ENCODE data around the gene RNLS. TPM values are rescaled to one million over a fixed set of nuclear protein-coding genes. Genes with fewer than 3 reads are reported as not detected.

RNLS gene
- total RNA-seq, 3 donors from 2014 or later (not counting 1 experiment from before 2014, with no cell fraction given), result 4.0 to 6.8 (median 4.4) TPM

- no peak for ATAC-seq
- no peak for DNase-seq
- Mint-ChIP-seq H3K27ac (no peak overlapping the region), H3K4me3 (no peak overlapping the region), H3K27me3 (ENCODE audit: low read depth in 2 of 2) (peaks cover 6 to 8% of the 10 kb centered on the region in 2 donors), H3K4me1 (no peaks in the 10 kb centered on the region), H3K9me3 (no peaks in the 10 kb centered on the region), H3K36me3 (no peaks in the 10 kb centered on the region)
- intact Hi-C loops (cut with micrococcal nuclease), result no loop called here
- no peaks in the 10 kb centered on the region for H3K36me3 ChIP-seq (ENCODE audit: control insufficient read depth, insufficient read depth, low read length)
- TF ChIP-seq CTCF (IDR thresholded peaks at IDR 0.05), result no peak
- H3K27me3 ChIP-seq (ENCODE audit: control insufficient read depth, insufficient read depth, low read length), result no peaks in the 10 kb centered on the region
- H3K4me1 ChIP-seq (ENCODE audit: control insufficient read depth, insufficient read depth, low read length), result no peaks in the 10 kb centered on the region
- WGBS (ENCODE audit: insufficient coverage), result 29% methylated on average over 3 of the region's 3 CpGs
- H3K27ac ChIP-seq (ENCODE audit: low read length), result no peak overlapping the region
- H3K4me3 ChIP-seq (ENCODE audit: low read length), result no peak overlapping the region
- no peaks in the 10 kb centered on the region for H3K9me3 ChIP-seq (ENCODE audit: control insufficient read depth, insufficient read depth, low read length)
These were observed 74.3 kb downstream of the RNLS start for GRCh38 chr10:88508796-88509195.

- no peaks in the 10 kb centered on the region for H3K9me3 Mint-ChIP-seq
- no peaks in the 10 kb centered on the region for H3K36me3 Mint-ChIP-seq
- DNase-seq (no peak), ATAC-seq (no peak)
- H3K27me3 Mint-ChIP-seq (ENCODE audit: low read depth in 2 of 2), result peaks cover 6 to 8% of the 10 kb centered on the region in 2 donors
- intact Hi-C loops (cut with micrococcal nuclease), result no loop called here
- no peak overlapping the region for H3K27ac Mint-ChIP-seq
- H3K4me3 ChIP-seq (ENCODE audit: low read length), result no peak overlapping the region
- H3K4me1 ChIP-seq (ENCODE audit: control insufficient read depth, insufficient read depth, low read length), result no peaks in the 10 kb centered on the region
- no peak overlapping the region for H3K27ac ChIP-seq (ENCODE audit: low read length)
- no peaks in the 10 kb centered on the region for H3K9me3 ChIP-seq (ENCODE audit: control insufficient read depth, insufficient read depth, low read length)
- 81% methylated on average over 3 of the region's 3 CpGs for WGBS (ENCODE audit: insufficient coverage)
- H3K36me3 ChIP-seq (ENCODE audit: control insufficient read depth, insufficient read depth, low read length), result no peaks in the 10 kb centered on the region
- TF ChIP-seq CTCF (IDR thresholded peaks at IDR 0.05), result no peak
- no peak overlapping the region for H3K4me3 Mint-ChIP-seq
- no peaks in the 10 kb centered on the region for H3K4me1 Mint-ChIP-seq
- H3K27me3 ChIP-seq (ENCODE audit: control insufficient read depth, insufficient read depth, low read length), result no peaks in the 10 kb centered on the region
These were observed 75.2 kb downstream of the RNLS start for GRCh38 chr10:88507826-88508453.

DNA sequence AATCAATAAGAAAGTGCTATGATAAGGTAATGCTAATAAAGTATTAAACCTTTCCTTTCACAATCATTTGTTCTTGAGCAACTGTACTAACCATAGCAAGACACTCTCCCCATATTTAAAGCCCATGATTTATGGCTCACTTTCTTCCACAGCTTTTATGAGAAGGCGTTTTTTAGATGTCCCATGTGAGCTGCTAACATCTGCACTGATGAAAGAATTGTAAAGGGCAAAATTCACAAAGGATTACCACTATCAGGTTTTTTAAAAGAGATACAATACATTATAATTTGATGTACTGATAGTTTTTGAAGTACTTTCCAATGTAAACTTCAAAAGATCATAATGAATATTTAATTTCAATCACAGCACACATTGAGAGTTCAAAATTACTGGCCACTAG, 75.7 kb downstream of the RNLS start:
- no peak for TF ChIP-seq CTCF (IDR thresholded peaks at IDR 0.05)
- Histone ChIP-seq H3K4me3 (ENCODE audit: low read length) (no peak overlapping the region), H3K27ac (ENCODE audit: low read length) (no peak overlapping the region), H3K4me1 (ENCODE audit: control insufficient read depth, insufficient read depth, low read length) (no peaks in the 10 kb centered on the region), H3K36me3 (ENCODE audit: control insufficient read depth, insufficient read depth, low read length) (no peaks in the 10 kb centered on the region), H3K27me3 (ENCODE audit: control insufficient read depth, insufficient read depth, low read length) (no peaks in the 10 kb centered on the region), H3K9me3 (ENCODE audit: control insufficient read depth, insufficient read depth, low read length) (no peaks in the 10 kb centered on the region)
- no peak overlapping the region for H3K27ac Mint-ChIP-seq
- H3K27me3 Mint-ChIP-seq (ENCODE audit: low read depth in 2 of 2), result peaks cover 6 to 8% of the 10 kb centered on the region in 2 donors
- no peak overlapping the region for H3K4me3 Mint-ChIP-seq
- WGBS (ENCODE audit: insufficient coverage), result no CpG with 5 or more reads among the region's 1 CpG
- H3K4me1 Mint-ChIP-seq, result no peaks in the 10 kb centered on the region
- intact Hi-C loops (cut with micrococcal nuclease), result no loop called here
- DNase-seq (no peak), ATAC-seq (no peak)
- no peaks in the 10 kb centered on the region for H3K36me3 Mint-ChIP-seq
- no peaks in the 10 kb centered on the region for H3K9me3 Mint-ChIP-seq

GRCh38 chr10:88505680-88506215, 77.4 kb downstream of the RNLS start:
- no peaks in the 10 kb centered on the region for H3K9me3 ChIP-seq (ENCODE audit: control insufficient read depth, insufficient read depth, low read length)
- Mint-ChIP-seq H3K4me3 (no peak overlapping the region), H3K4me1 (no peaks in the 10 kb centered on the region), H3K27ac (no peak overlapping the region), H3K27me3 (ENCODE audit: low read depth in 2 of 2) (peaks cover 6 to 8% of the 10 kb centered on the region in 2 donors), H3K9me3 (no peaks in the 10 kb centered on the region), H3K36me3 (no peaks in the 10 kb centered on the region)
- DNase-seq (no peak), ATAC-seq (no peak)
- H3K27ac ChIP-seq (ENCODE audit: low read length), result no peak overlapping the region
- no peak overlapping the region for H3K4me3 ChIP-seq (ENCODE audit: low read length)
- no peak for TF ChIP-seq CTCF (IDR thresholded peaks at IDR 0.05)
- no peaks in the 10 kb centered on the region for H3K27me3 ChIP-seq (ENCODE audit: control insufficient read depth, insufficient read depth, low read length)
- WGBS (ENCODE audit: insufficient coverage), result 100% methylated on average over 1 of the region's 1 CpG
- intact Hi-C loops (cut with micrococcal nuclease), result no loop called here
- no peaks in the 10 kb centered on the region for H3K36me3 ChIP-seq (ENCODE audit: control insufficient read depth, insufficient read depth, low read length)
- H3K4me1 ChIP-seq (ENCODE audit: control insufficient read depth, insufficient read depth, low read length), result no peaks in the 10 kb centered on the region
